GM19193 (cell line): ENCODE results near the gene KIAA1671.

Experiments used
- POLR2A ChIP-seq: IDR thresholded peaks from 4 replicates; pipeline ENCODE4 v1.6.1; 2011; ENCODE audit not compliant: insufficient read depth, insufficient read length; ENCODE audit errors: extremely low read depth

The KIAA1671 gene

DNA sequence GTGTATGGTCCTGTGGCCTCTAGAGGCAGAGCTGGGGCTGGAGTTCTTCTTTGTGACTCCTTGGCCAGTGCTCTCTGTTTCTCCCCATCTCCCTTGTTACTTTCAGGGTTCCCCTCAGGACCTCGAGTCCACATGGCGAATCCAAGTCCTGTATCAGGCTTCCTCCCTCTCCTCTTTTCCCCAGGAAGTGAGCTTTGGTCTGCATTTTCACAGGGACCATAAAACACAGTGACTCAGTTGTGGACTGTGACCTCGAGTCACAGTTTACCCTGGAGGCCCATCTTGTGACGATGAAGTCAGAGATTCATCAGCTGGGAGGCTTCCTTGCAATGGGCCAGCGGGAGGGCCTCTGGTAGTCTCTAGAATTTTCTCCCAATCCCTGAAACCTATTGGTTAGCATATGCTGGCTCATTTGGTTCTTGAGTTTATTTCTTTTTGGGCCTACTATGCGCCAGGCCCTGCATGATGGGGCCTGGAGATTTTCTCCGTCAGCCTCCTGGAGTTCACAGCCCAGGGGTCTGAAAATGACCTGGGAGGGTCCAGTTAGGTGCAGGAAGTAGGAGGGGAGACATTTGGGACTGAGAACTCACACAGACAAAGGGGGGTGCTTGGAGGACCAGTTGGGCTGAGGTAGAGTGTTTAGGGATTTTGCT, 100.8 kb downstream of the KIAA1671 start:
- TF ChIP-seq POLR2A: no peak

GRCh38 chr22:25054943-25055511, 102.5 kb downstream of the KIAA1671 start:
- TF ChIP-seq POLR2A: no peak

GRCh38 chr22:25057013-25057881, 104.7 kb downstream of the KIAA1671 start:
- TF ChIP-seq POLR2A: no peak

- no peak for TF ChIP-seq POLR2A
Measured at GRCh38 chr22:25059438-25059837, 106.9 kb downstream of the KIAA1671 start.

DNA sequence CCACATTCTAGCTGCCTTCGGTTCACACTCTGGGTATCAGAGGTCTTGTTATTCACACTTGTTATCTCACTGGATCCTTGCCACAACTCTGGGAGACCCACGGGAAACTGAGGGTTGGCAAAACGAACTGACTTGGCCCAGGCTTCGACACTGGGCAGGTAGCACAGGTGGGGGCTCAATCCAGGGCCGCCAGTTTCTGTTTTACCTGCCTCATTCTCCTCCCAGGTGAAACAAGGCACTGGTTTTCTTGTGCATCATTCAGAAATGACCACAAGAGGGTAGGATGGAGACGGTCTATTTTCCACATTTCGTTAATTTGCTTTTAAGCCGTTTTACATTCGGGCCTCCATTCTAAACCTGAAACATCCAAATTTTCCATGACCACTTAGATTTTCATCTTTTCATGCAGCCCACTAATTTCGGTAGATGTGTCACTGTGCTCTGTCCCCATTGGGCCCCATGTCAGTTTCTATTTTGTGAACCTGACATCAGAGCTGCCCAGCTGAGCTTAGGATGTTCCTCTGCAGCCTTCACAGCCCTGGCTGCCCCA, 108.1 kb downstream of the KIAA1671 start:
- no peak for TF ChIP-seq POLR2A

DNA sequence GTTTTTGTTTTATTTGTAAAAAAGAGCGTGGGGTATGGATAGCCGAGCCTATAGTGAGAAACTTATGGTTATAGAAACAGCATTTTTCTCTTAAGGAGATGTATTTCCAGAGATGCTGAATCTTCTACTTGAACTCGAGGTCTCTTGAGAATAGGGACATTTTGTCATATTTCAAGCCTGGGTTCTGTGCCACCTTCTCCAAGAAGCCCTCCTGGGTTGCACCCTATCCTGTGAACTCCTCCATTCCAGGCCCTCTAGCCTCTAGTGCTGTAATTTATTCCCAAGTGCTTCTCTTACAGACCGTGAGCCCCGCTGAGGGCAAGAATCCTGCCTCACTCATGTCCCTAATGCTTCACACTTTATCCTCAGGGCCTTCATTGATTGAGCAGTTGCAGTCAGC, 108.6 kb downstream of the KIAA1671 start:
- TF ChIP-seq POLR2A: no peak

DNA sequence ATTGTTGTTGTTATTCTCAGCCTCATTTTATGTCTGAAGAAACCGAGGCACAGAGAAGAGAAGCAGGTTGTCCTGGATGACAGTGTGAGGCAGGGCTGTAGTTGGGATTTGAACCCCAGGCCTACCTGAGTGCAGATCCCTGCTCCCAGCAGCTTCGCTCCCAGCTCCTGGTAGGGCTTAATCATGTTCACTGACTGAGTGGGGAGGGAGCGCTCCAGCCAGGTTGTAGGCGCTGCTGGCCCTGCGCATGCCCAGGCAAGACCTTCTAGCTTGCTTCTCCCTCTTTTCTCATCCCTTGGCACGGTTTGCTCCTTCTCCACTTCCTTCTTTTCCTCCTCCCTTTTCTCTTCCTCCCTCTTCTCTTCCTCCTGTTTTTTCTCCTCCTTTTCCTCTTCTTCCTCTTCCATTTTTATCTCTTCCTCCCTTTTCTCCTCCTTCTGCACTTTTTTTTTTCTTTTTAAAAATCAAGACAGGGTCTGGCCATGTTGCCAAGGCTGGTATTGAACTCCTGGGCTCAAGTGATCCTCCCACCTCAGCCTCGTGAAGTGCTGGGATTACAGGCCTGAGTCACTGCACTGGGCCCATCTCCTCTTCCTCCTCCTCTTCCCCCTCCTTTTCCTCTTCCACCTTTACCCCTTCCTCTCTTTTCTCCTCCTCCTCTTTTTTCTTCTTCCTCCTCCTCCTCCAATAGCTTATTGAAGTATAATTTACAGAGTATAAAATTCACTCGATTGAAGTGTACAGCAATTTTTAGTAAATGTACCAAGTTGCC, 109.3 kb downstream of the KIAA1671 start:
- TF ChIP-seq POLR2A: no peak

GRCh38 chr22:25062386-25063085, 110.0 kb downstream of the KIAA1671 start:
- TF ChIP-seq POLR2A: no peak

DNA sequence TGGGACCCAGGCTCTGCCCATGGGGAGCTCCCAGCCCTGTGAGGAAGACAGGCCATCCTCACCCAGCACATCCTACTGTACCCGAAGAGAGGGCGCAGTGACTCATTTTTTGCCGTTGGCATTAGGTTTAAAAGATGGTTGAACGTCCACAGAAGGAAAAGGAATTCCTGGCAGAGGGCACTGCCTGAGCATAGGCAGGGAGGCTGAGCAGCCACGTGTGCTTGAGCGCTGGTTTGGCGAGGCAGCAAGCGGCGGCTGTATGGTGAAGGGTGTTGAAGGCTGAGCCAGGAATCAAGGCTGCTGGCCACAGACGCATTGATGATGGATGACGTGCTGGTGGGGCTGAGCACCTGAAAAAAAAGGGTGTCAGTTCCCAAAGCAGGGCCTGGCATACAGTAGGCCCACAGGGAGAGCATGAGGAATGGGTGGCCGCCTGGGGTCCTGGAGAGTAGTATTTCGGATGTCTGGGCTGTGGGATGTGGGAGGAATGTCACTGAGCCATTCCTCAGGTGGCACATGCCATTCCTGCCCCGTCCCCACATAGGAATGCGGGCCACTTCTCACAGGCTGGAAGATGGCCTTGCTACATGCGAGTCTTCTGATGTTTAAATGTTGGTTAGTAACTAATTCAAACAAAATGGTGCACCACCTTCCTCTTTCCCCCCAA, 112.5 kb downstream of the KIAA1671 start:
- TF ChIP-seq POLR2A: no peak

- TF ChIP-seq POLR2A: no peak
Measured at GRCh38 chr22:25066861-25067435, 114.4 kb downstream of the KIAA1671 start.

DNA sequence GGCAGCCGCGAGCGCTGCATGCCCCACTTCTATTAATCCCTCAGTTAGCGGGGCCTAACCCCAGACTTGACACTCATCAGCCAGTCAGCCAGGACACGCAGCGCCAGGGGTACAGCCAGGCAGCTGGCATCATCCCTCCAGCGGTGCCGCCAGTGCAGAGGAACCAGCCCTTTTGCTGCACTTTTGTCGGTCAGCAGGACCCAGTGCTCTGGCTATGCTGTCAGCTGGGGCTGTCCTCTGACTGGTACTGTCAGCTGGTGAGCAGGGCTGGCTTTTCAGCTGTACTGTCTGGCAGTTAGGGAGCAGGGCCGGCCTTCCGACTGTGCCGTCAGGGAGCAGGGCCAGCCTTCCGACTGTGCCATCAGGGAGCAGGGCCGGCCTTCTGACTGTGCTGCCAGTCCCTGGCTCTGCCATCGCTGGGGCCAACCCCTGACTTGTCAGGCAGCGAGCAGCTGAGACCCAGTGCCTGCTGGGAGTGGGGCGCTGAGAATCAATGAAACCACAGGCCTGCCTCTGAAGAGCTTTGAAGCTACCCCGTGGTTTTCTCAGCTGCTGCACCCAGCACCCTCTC, 115.4 kb downstream of the KIAA1671 start:
- TF ChIP-seq POLR2A: no peak

DNA sequence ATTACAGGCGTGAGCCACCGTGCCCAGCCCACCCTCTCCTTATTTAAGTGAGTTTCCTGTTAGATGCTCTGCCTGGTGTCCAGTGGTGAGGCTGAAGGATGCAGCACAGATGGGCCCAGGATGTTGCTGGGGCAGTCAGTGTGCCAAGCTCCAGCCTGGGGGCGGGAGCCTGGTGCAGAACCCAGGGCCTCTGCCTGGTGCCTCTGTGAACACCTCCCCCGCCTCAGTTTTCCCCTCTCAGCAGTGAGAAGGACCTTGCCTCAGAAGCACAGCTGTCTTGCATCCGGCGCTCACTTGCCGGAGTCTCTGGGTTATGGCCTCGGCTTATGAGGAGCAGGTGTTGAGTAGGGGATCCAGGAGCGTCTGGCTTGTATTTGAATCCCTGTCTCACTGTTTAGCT, 116.2 kb downstream of the KIAA1671 start:
- no peak for TF ChIP-seq POLR2A

DNA sequence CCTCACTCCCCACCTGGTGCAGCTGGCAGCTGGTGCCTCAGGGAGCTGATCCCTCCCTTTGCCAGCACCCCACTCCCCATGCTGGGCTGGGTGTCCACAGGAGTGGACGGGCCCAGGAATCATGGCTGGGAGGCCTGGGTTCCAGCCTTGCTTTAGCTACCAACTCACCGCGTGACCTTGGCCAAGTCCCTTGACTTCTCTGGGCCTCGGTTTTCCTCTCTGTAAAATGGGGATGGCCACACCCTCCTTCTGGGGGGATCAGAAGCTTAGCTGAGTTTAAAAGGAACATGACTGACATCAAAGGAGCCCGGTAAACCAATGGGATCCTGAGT, 116.9 kb downstream of the KIAA1671 start:
- no peak for TF ChIP-seq POLR2A
